GM21526 (cell line): ENCODE data around the gene HJURP.

Source experiments
- ATAC-seq: cut with Tn5 transposase; IDR thresholded peaks from one replicate; pipeline ENCODE4 v1.9.1; 2021; ENCODE audit warnings: moderate library complexity; ENCODE audit not compliant: unreplicated experiment, low FRiP score

The HJURP gene

DNA sequence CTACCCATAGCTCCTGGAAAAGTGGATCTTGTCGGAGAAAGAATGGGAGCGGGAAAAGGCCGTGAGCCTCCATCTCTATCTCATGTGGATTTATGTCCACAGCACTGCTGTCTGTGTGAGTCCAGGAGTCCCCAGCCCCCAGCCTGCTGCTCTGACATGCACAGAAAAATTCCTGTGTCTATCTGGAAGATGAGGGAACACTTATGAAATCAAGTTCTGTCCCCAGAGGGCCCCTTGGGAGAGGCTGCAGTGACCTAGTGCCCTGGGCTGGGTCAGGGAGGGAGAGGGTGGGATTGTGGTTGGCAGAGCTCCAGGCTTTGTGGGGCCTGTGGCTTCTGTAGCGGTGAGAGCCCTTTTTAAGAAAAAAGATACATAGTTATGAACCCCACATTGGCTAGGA is 37.6 kb downstream of the HJURP start:
- no peak for ATAC-seq

DNA sequence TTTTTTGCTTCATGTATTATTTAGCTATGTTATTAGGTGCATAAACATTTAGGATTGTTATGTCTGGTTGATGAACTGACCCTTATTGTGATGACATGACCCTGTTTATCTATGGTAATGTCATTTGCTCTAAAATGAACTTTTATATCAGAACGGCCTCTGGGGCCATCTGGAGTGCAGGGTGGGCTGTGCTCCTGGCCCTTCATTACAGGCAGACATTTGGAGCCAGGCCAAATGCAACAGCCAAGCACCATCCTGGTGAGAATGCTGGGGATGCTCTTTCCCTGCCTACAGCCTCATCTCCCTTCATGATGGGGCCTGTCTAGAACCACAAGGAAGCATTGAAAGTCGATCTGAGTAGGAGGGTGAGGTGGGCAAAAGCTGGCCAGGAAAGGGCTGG is 38.0 kb downstream of the HJURP start:
- no peak for ATAC-seq

DNA sequence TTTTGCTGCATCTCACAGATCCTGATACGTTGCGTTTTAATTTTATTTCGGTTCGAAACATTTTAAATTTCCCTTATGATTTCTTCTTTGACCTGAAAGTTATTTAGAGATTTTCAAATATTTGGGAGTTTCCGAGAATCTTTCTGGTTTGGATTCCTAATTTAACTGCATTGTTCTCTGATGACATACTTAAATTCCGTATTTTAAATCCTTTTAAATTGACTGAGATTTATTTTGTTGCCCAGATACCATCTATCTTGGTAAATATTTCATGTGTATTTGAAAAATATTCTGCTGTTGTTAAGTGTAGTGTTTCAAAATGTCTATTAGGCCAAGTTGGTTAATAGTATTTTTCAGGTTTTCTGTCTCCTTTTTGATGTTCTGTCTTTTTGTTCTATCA is 38.5 kb downstream of the HJURP start:
- ATAC-seq: no peak

DNA sequence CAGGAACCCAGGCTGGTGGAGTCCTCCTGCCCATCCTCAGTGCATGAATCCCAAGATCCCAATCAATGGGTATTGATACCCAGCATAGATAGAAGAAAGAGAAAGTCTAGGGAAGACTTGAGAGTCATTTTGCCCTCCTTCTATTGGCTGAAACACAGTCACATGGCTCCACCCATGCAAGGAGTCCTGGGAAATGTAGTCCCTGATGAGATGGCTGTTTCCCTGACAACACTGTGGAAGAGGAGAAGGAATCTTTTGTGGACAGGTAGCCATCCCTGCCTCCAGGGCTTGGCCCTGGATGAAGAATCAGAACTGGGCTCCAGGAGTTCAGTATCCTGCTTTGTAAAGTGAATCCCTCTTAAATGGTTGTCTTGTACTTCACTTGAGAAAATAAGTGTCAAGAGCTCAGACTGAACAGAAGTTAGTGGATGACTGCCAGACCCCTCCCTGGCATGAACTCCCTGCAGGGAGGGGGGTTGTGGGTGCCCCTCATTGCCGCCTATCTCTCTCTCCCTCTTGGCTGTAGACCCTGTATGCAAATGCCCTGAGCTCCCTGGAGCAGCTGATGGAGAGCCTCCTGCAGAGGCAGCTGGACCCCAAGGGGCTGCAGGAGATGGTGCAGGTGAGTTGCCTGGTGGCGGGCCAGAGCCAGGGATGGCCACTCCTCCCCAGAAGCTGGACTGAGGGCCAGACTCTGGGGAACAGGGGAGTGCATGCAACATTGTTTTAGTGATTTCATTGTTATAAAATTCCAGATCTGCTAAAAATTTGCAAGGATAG is 40.1 kb downstream of the HJURP start:
- ATAC-seq: no peak

DNA sequence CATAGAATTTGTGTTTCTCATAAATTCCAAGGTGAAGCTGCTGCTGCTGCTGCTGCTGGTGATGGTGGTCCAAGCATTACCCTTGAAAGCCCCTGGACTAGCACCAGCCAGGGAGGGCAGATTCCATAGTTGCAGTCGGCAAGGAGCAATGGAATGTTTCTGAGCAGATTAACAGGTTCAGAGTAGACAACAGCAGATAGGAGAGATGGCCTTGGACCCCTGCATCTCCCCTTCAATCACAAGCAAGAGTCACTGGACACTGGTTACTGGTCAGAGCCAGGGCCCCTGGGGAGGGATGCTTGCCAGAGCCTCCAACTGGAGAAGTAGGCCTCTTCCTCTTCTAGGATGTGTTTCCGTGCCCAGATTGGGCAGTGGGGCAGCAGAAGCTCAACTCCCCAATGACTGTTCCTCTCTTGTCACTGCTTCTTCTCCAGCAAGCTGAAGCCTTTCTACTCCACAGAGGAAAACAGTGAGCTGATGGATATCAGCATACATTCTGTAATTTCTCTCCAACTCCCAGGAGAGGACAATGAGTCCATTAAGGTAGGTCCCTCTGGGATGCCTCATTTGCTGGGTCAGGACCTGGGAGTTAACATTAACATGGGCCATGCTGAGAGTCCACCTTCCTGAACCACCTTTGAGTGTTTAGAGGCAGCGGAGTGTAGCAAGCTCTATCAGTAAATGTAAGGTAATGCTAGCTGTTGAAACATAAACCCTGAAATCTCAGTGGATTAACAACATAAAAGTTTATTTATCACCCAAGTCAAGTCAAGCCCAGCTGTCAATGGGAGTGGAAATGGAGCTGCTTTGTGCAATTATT is 40.9 kb downstream of the HJURP start:
- no peak for ATAC-seq

DNA sequence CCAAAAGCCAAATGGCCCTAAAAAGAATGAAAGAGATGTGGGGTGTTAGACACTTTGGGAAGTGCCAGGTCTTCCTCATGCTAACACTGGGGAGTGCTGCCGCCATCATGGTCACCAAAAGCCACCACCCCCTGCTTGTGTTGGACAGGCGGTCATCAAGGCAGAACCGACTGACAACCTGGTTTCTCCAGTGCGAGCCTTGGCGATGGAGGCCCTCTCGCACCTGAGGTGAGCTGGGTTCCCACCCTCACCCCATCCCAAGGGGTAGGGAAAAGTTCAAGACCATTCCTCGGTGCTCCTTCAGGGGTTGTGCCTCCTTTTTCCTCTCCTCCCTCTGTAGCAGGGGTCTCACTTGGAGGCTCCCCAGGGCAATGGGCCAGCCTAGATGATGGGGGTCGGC is 42.6 kb downstream of the HJURP start:
- no peak for ATAC-seq

DNA sequence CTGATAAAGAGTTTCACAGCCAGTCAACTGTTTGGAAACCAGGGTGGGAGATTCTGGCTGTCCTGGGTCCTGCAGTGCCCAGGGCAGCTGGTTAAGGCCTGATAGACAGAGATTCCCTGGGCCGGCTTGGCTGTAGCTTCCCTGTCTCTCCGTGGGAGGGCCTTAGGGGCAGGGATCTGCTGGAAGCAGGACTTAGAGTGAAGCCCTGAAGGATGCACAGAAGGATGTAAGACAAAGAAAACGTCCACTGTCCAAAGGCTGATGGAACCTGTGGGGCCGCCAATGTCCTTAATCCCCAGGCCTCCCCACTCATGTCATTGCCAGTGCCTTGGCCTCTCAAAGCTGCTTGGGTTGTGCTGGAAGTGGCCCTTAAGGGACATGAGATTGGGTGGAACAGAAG is 43.2 kb downstream of the HJURP start:
- ATAC-seq: no peak

DNA sequence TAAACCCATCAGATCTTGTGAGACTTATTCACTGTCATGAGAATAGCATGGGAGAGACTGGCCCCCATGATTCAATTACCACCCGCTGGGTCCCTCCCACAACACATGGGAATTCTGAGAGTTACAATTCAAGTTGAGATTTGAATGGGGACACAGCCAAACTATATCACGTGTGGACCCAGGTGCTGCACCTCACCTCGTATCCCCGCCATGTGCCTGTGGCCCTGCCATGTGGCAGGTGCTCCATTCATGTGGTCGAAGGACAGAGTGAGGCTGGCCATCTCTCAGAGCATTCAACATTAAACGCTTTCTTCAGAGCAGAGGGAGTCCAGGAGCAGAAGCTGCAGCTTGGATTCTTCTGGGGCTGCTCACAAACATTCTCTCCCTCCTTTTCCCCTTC is 44.0 kb downstream of the HJURP start:
- no peak for ATAC-seq

DNA sequence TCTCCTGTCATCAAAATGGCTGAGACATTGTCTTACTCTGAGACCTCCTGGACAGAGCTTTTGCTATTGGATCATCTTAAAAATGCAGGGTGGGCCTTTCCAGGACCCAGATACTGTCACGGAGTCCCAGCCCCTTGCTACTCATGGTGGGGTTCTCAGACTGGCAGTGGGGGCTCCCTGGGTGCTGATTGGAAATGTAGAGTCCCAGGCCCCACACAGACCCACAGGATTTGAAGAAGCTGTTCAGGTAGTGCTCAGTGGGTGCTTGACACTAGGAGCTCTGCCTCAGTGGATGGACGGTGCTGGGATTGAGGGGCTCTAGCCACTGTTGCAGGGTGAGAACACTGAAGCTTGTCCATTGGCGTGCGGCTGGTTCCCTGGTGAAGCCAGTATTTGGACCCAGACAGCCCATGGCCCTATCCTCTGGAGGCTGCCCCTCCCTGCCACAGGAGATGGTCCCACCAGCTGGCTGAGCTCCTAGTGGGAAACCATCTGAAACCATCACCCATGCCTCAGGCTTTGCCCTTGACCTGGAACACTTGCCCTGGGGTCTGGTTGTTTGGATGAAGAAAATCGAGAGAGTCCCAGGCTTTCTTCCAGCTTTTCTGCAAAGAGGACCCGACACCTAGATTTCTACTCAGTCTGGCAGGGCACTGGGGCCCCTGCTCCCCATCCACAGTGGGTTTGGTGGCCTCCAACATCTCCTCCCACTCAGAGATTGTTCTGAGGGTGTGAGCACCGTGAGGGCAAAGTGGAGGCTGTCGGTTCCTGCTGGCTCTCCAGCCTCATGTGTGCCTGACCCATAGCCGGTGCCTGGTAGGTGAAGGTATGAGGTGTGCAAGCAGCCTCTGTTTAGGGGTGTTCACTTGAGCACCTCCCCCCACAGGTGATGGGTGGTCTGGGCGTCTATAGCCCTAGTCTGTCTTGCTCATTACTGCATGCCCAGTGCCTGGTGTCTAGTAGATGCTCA is 46.1 kb downstream of the HJURP start:
- no peak for ATAC-seq

DNA sequence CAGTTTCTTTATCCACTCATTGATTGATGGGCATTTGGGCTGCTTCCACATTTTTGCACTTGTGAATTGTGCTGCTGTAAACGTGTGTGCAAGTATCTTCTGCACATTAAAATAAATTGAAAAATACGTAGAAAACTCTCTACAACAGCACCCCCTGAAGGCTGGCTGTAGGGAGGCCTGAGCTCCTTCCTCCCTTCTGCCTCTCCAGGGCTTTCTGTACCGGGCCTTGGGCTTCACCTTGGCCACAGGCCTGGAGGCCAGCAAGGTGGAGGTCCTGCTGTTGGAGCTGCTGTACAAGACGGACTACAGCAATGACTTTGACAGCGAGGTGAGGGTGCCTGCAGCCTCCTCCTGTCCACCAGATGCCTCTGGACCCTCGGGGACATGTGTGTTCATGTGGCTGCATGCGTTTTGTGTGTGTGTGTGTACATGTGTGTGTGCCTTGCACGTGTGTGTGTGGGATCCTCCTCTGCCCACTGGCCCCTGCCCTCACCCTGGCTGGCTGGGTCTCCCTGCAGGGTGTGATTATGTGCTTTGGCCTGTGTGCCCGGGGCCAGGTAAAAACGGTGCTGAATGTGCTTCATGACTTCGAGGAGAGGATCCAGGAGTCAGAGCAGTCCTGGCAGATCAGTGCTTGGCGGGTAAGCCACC is 47.0 kb downstream of the HJURP start:
- ATAC-seq: no peak

DNA sequence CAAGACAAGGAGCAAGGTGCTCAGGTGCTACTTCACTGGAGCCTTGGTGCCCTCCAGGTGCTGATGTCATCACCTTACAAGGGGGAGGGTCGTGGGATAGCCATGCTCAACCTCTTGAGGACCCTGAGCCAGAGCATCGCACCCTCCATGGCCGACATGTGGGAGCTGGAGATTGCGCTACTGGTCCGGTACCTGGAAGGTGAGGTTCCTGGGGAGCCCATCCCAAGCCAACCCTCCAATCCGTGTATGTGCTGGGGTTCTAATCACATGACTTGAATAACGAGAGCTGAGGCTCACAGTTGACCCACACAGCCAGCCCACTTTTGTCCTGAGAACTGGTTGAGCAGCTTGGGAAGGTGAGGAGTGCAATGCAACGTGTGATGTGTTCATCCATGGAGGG is 50.3 kb downstream of the HJURP start:
- ATAC-seq: no peak

DNA sequence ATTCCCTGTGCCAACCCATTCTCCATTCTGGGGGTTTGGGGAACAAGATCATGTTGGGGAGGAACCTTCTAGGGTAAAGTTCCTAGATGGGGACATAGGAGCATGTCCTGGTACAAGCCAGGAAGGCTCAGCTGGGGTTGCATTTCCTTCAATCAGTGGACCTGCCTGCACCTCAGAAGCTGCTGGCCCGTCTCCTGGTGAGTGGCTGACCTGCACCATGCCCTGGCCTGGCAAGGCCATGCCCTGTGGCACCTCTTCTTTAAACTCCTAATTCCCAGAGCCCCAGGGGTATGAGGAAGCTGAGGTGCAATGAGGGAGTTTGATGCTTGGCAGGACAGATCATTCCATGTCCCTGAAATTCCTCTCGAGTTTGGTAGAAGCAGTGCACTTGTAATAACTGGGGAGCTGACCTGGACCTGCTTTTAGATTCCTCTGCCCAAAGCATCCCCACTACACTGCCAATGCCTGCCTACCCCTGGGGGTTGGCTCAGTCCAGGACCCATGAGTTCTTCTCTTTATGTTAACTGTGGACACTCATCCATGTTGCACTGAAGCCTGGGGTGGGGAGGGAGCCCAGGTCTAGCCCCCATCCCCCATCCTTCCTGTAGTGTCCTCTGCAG is 50.9 kb downstream of the HJURP start:
- no peak for ATAC-seq

DNA sequence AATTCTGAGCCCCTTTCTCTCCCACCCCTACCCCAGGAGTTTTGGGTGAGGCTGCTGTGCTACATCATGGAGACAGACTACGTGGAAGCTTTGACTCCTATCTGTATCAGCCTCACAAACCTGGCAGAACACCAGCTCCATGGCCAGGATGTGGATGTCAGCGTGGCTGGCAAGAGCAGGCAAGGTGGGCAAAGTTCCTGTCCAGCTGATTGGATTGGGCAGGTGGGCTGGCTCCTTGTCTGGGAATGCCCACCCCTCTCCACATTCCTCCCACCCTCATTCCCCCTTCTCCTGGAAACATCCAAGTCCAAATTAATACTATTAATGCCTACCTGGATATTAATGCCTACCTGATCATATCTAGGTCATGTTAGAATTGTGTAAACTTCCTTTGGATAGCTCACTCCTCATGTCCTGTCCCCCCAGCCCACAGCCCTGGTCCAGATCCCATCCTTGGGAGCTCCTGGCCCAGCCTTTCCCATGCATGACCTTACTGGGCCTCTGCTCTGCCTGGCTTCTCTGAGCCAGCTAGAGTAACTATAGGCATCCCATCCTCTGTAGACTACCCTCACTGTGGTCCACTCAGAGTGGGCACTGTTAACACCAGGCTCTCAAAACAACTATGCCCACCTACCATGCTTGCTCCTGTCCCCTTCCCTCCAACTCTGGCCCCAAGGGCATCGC is 52.1 kb downstream of the HJURP start:
- ATAC-seq: no peak

DNA sequence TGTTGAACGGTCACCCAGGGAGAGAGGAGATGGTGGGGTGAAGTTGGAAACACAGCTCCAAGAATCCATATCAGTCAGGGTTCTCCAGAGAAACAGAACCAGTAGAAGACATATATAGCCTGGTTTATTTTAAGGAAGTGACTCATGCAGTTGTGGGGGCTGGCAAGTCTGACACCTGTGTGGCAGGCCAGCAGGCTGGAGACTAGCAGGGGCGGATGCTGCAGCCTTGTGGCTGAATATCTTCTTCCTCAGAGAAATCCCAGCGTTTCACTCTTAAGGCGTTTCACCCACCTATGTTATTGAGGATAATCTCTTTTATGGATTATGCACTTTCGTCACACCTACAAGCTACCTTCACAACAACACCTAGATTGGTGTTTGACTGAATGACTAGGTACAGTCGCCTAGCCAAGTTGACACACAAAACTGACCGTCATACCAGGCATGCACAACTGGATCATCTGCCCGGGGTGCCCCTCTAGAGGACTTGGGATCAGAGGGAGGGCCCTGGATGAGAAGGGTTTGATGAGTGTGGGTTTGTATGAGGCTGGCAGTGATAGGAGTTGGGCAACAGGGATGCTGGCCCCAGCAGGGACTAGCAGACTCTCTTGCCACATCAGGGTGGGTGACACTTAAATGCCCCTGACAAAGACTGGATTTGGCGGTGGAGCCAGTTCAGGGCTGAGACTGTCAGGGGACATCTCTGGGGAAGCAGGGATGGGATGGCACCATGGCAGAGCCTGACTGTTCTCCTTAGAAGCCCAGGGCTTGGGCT is 52.8 kb downstream of the HJURP start:
- no peak for ATAC-seq

DNA sequence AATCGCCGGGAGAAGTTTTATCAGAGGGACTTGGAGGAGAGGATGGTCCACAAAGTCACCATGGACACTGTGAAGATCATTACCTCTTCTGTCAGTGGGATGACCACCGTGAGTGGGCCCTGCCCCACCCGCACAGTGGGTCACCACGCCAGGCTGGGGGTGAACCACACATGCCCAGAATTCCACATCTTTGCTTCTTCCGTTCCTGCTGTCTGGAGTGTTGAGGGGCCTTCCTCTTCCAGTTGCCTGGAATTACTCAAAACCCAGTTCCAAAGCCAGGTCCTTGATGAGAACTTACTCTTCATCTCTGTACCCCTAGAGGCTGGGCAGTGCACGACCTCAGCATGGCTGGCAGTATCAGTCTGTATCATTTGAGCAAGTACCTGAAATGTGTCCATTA is 54.1 kb downstream of the HJURP start:
- ATAC-seq: no peak

DNA sequence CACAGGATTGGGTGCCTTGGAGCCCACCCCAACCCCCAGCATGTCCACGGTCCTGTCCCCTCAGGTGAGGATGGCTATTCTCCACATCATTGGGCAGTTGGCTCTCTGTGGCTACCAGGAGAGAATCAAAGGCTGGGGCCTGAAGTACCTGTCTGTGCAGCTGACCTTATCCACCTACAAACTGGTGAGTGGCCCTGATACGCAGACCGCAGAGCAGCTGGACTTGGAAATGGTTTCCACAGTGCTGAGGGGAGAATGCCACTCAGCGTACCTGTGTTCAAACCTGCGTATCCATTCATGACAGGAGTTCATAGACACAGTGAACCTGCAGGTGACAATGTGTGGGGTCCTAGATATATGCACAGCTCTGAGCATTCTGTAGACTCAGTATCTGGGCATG is 54.6 kb downstream of the HJURP start:
- ATAC-seq: no peak

DNA sequence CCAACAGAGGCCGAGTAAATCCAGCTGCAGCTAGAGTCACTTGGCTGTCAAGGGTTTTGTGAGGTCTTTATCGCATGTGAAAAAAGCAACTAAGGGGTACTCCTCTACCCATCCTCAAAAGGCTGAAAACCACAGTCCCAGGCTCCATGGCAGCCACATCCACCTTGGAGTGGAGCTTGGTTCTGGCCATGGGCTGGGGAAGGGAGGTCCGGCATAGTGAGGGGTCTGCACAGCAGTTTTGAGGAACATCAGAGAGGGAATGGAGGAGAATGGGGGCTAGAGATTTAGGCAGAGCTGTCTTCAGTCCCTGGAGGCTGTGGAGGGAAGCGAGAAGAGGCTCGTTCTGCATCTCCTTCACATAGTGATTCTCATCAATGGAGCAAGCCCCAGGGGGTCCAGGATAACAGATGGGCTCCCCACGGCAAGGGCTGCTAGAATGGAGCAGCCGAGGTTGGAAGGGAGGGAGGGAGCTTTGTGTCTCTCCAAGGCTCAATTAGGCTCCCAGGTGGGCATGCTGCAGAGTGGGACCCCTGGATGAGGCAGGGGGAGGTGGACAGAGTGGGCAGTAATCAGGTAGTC is 55.2 kb downstream of the HJURP start:
- no peak for ATAC-seq

DNA sequence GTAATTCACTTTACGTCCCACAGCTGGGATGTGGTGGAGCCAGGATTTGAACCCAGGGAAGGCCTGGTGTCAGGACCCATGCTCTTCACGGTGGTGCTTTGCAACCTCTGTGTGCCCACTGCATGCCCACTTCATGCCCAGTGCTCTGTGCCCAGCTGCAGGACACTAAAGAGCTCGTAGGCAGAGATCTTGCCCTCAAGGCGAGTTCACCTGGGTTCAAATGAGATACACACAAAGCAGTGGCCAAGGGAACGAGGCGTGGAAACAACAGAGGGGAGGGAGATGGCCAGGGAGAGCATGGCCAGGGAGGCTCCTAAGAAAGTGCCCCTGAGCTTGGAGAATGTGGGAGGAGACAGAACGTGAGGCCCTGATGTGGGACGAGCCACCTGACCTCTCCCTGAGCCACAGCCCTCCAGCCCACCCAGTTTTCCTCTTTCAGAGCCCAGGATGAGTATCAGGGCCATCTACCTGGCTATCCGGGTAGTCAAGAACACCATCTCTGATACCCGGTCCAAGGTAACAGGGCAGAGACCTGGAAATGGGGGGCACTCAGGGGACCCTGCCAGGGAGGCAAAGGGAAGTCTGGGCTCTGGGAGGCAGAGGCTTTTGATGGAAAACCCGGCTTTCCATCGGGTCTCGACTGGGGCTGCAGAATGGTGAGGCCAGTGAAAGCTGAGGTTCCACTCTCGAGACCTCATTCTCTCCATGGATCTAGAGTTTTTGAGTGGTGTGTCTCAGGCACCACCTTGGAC is 55.8 kb downstream of the HJURP start:
- no peak for ATAC-seq
